Measurements from ENCODE around the gene SERPINE2. TPM values are rescaled to one million over a fixed set of nuclear protein-coding genes. Genes with fewer than 3 reads are reported as not detected.

The SERPINE2 gene
- total RNA-seq, 1 experiment from 2014 or later = 93.3 TPM

GRCh38 chr2:223925106-223925505, 114.0 kb downstream of the SERPINE2 start:
- H3K36me3 ChIP-seq (ENCODE audit: control insufficient read depth in 1 of 2, insufficient read depth in 2 of 2, low read length in 2 of 2) = no peaks in the 10 kb centered on the region
- H2AFZ ChIP-seq (ENCODE audit: low read depth, low read length, poor library complexity, severe bottlenecking) = no peak overlapping the region
- ATAC-seq = no peak
- H3K4me2 ChIP-seq (ENCODE audit: low read length) = no peak overlapping the region
- BruUV-seq (replicated peaks) = no TSS peak
- DNase-seq (ENCODE audit: low read depth, low spot score) = no peak
- no peak overlapping the region for H3K27ac ChIP-seq (ENCODE audit: low read depth, low read length)
- ChIA-PET CTCF (no interaction called here), POLR2A (no interaction called here), RAD21 (ENCODE audit: low non-redundant PET in 1 of 2, low total read pairs in 2 of 2, uncharacterized antibody in 2 of 2, unreplicated experiment in 2 of 2) (no interaction called here)
- 0 out of 4 replicates have a peak, but pooled peaks cover 0 to under 1% of the 10 kb centered on the region in 2 experiments for H3K4me1 ChIP-seq (ENCODE audit: control insufficient read depth in 1 of 2, insufficient read depth in 2 of 2, low read length in 2 of 2)
- H3K9ac ChIP-seq (ENCODE audit: low read length) = no peak overlapping the region
- 0 out of 2 replicates have a peak, but pooled peaks cover 4% of the 10 kb centered on the region for H4K20me1 ChIP-seq (ENCODE audit: insufficient read depth)
- H3K27me3 ChIP-seq (ENCODE audit: insufficient read depth, low read length) = no peaks in the 10 kb centered on the region
- H3K9me3 ChIP-seq (ENCODE audit: control insufficient read depth in 1 of 2, insufficient read depth in 1 of 2, low read depth in 1 of 2, low read length in 2 of 2) = peaks cover 0 to 7% of the 10 kb centered on the region in 2 experiments; a peak in 1 of 4 replicates
- intact Hi-C loops (cut with micrococcal nuclease) = no loop called here
- TF ChIP-seq FOSL1 (IDR thresholded peaks at IDR 0.05; ENCODE audit: low read depth) (no peak), EGR1 (IDR thresholded peaks at IDR 0.05; ENCODE audit: low read depth) (no peak), TCF7L2 (IDR thresholded peaks at IDR 0.05; ENCODE audit: borderline replicate concordance, extremely low read depth, insufficient read depth, insufficient read length) (no peak), JUND (IDR thresholded peaks at IDR 0.05) (no peak), CBX3 (IDR thresholded peaks at IDR 0.05; ENCODE audit: low read depth) (no peak), ZNF274 (IDR thresholded peaks at IDR 0.05; ENCODE audit: low read depth, low read length) (no peak), MAX (IDR thresholded peaks at IDR 0.05) (no peak), ATF3 (IDR thresholded peaks at IDR 0.05) (no peak), YY1 (IDR thresholded peaks at IDR 0.05; ENCODE audit: extremely low read depth, insufficient replicate concordance, low read depth, low read length) (no peak), EZH2phosphoT487 (IDR thresholded peaks at IDR 0.05; ENCODE audit: borderline replicate concordance) (no peak), SRF (IDR thresholded peaks at IDR 0.05; ENCODE audit: low read depth) (no peak)
- H3K9me2 ChIP-seq (ENCODE audit: insufficient read depth) = no peaks in the 10 kb centered on the region
- no peak overlapping the region for H3K4me3 ChIP-seq (replicated peaks in 1 of 2; ENCODE audit: low read depth in 1 of 2, low read length in 2 of 2)
- H3K79me2 ChIP-seq (ENCODE audit: insufficient read depth, low read length) = peaks cover 54% of the 10 kb centered on the region

Other genes with a start within 250 kb of the SERPINE2 start
- gene AP1S3, start 201.7 kb downstream of the SERPINE2 start, total RNA-seq (2021; ENCODE audit: unreplicated experiment) = 185 TPM
- gene WDFY1, start 94.0 kb downstream of the SERPINE2 start, total RNA-seq (2021; ENCODE audit: unreplicated experiment) = 44.7 TPM
- gene MRPL44, start 81.8 kb downstream of the SERPINE2 start, total RNA-seq (2021; ENCODE audit: unreplicated experiment) = 45.8 TPM

Data from HCT116 (cell line).